GM23338 (cell line): ENCODE measurements around the gene HSPA9. TPM values are rescaled to one million over a fixed set of nuclear protein-coding genes. Genes with fewer than 3 reads are reported as not detected.
A peak's percentile ranks its signal among the peaks of the same experiment; 100 is the strongest.

Experiments
- ATAC-seq: fragments of 200-7000 bp; cut with Tn5 transposase; 3 replicates; pipeline ENCODE4 v1.9.1; 2020
- DNase-seq: peaks from one replicate; pipeline ENCODE4 v3.0.0-alpha.2; 2015; ENCODE audit warnings: low spot score
- H2AFZ ChIP-seq: fragments of 200-600 bp; sonication (generic); 2 replicates; pipeline ENCODE4 v1.8.0; 2016; ENCODE audit warnings: antibody characterized with exemption, mild to moderate bottlenecking, moderate library complexity
- H3F3A ChIP-seq: fragments of 200-600 bp; sonication (generic); replicated peaks from 2 replicates; pipeline ENCODE4 v1.8.0; 2017; ENCODE audit warnings: antibody characterized with exemption, mixed run types, low read depth
- H3K27ac ChIP-seq: fragments of 200-600 bp; sonication (generic); 2 replicates; pipeline ENCODE4 v1.6.1; 2016; ENCODE audit warnings: low read depth
- H3K27me3 ChIP-seq: fragments of 200-600 bp; sonication (generic); 2 replicates; pipeline ENCODE4 v1.8.0; 2016; ENCODE audit warnings: mild to moderate bottlenecking, mixed run types, moderate library complexity; ENCODE audit not compliant: insufficient read depth
- H3K36me3 ChIP-seq: fragments of 200-600 bp; sonication (generic); 2 replicates; pipeline ENCODE4 v1.8.0; 2016; ENCODE audit warnings: mild to moderate bottlenecking; ENCODE audit not compliant: insufficient read depth
- H3K4me1 ChIP-seq: fragments of 200-600 bp; sonication (generic); 2 replicates; pipeline ENCODE4 v1.8.0; 2016; ENCODE audit warnings: mild to moderate bottlenecking, moderate library complexity; ENCODE audit not compliant: insufficient read depth
- H3K4me2 ChIP-seq: fragments of 200-600 bp; sonication (generic); 2 replicates; pipeline ENCODE4 v1.7.1; 2017; ENCODE audit warnings: mixed run types
- H3K4me3 ChIP-seq: fragments of 200-600 bp; sonication (generic); 2 replicates; pipeline ENCODE4 v1.6.1; 2016; ENCODE audit warnings: mixed run types
- H3K79me2 ChIP-seq: fragments of 200-600 bp; sonication (generic); replicated peaks from 2 replicates; pipeline ENCODE4 v1.8.0; 2017; ENCODE audit warnings: mild to moderate bottlenecking; ENCODE audit not compliant: insufficient read depth
- H3K9me2 ChIP-seq: fragments of 200-600 bp; sonication (generic); 2 replicates; pipeline ENCODE4 v1.8.0; 2017; ENCODE audit not compliant: insufficient read depth
- H4K20me1 ChIP-seq: fragments of 200-600 bp; sonication (generic); replicated peaks from 2 replicates; pipeline ENCODE4 v1.8.0; 2017; ENCODE audit warnings: mild to moderate bottlenecking; ENCODE audit not compliant: insufficient read depth
- H3K27ac Mint-ChIP-seq: 2 replicates; pipeline ENCODE4 v1.8.0; 2020; ENCODE audit warnings: inconsistent platforms, mild to moderate bottlenecking, moderate library complexity, mixed read lengths
- H3K27me3 Mint-ChIP-seq: 3 replicates; pipeline ENCODE4 v1.8.0; 2022; ENCODE audit warnings: low read depth, mild to moderate bottlenecking, moderate library complexity, mixed read lengths, inconsistent platforms; ENCODE audit not compliant: insufficient read depth, poor library complexity
- H3K36me3 Mint-ChIP-seq: 3 replicates; pipeline ENCODE4 v1.8.0; 2021; ENCODE audit warnings: low read depth, mild to moderate bottlenecking, inconsistent platforms, moderate library complexity, mixed read lengths
- H3K4me1 Mint-ChIP-seq: 3 replicates; pipeline ENCODE4 v1.8.0; 2020; ENCODE audit warnings: mild to moderate bottlenecking, inconsistent platforms, mixed read lengths
- H3K4me3 Mint-ChIP-seq: 3 replicates; pipeline ENCODE4 v1.8.0; 2021; ENCODE audit warnings: moderate library complexity, mild to moderate bottlenecking, inconsistent platforms, mixed read lengths
- H3K9me3 Mint-ChIP-seq: 3 replicates; pipeline ENCODE4 v1.8.0; 2020; ENCODE audit warnings: moderate library complexity, mild to moderate bottlenecking, inconsistent platforms, mixed read lengths
- CREB1 ChIP-seq: fragments of 250-450 bp; sonication (Bioruptor Pico); IDR thresholded peaks from 2 replicates; pipeline ENCODE4 v1.5.0; 2020; ENCODE audit warnings: low read depth, mild to moderate bottlenecking, moderate library complexity
- EZH2 ChIP-seq: fragments of 200-600 bp; sonication (generic); IDR thresholded peaks from one replicate; pipeline ENCODE4 v1.8.0; 2017; ENCODE audit warnings: antibody characterized with exemption, mild to moderate bottlenecking, low read depth; ENCODE audit not compliant: unreplicated experiment
- NANOG ChIP-seq: IDR thresholded peaks from 2 replicates; pipeline ENCODE4 v1.6.1; 2016; ENCODE audit warnings: antibody characterized with exemption, borderline replicate concordance
- ZNF114 ChIP-seq: fragments of 250-450 bp; sonication (Bioruptor Pico); IDR thresholded peaks from 2 replicates; pipeline ENCODE4 v1.5.0; 2020; ENCODE audit warnings: mild to moderate bottlenecking, moderate library complexity
- ZNF462 ChIP-seq: fragments of 250-450 bp; sonication (Bioruptor Pico); IDR thresholded peaks from 2 replicates; pipeline ENCODE4 v1.5.0; 2020; ENCODE audit warnings: mild to moderate bottlenecking, moderate library complexity
- polyA plus RNA-seq: library from polyadenylated mRNA; unstranded; fragments of >200 nt; fragmentation: Nextera tagmentation; extraction: Ambion mirVana; gene quantifications from 2 replicates; pipeline ENCODE4 v1.2.1, GENCODE V29; 2016
- total RNA-seq: library from RNA; depleted of rRNA; stranded (reverse); fragments of >200 nt; shearing (Covaris generic); gene quantifications from 2 replicates; pipeline ENCODE4 v1.2.3, GENCODE V29; 2014

Gene HSPA9
- total and polyA plus RNA-seq, 2 experiments from 2014 or later: 302 to 751 TPM

DNA sequence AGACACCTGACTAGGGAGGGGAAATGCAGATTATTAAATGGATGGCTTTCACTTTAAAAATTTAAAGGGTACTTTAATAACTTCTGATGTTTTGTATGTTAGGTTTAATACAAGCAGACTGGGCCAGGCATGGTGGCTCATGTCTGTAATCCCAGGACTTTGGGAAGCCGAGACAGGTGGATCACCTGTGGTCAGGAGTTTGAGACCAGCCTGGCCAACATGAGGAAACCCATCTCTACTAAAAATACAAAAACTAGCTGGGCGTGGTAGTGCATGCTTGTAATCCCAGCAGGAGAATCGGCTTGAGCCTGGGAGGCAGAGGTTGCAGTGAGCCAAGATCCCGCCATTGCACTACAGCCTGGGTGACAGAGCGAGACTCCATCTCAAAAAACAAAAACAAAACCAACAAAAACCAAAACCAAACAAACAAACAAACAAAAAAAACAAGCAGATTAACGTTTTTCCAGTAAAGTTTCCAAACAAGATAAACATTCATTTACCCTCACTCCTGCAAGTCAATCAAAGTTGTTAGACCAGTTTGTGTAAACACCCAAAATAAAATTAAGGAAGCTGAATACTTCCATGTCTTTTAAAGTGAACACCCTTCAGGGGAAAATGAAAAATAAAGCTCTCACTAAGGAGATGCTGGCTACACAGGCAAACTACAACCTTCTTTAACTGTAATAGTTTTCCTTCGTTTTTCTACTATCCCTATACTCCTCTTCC, 46.3 kb downstream of the HSPA9 start (continued):
- TF ChIP-seq ZNF462 (CRISPR knock-in tag): no peak
- no peak for TF ChIP-seq EZH2

DNA sequence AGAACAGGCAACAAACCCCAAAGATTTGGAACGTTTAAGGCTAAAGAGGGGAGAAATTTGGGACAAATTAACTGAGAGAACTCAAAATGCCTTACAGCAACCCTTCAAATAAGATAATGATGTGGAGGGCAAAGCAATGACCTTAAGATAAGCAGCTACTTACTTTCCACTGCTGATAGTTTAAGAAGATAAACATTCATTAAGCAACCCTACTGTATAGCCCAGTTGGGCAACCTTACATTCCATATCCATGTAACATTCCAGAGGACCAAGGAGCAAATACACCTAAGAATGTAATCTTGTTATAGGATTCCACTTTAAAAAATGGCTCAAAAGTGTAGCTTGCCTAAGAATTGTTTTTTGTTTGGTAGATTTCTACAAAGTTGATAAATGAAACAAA, 47.0 kb downstream of the HSPA9 start:
- TF ChIP-seq NANOG (no peak), ZNF114 (no peak), CREB1 (CRISPR knock-in tag) (no peak)
- Histone ChIP-seq H3K9me2 (no peaks in the 10 kb centered on the region), H3K27ac (peak overlapping the region; percentile 35; the same call in 1 of the 2 replicates), H3K4me3 (no peak overlapping the region), H3K36me3 (no peaks in the 10 kb centered on the region), H3K27me3 (no peaks in the 10 kb centered on the region), H3K4me1 (no peaks in the 10 kb centered on the region; the same call in 1 of the 2 replicates), H4K20me1 (peaks cover 80% of the 10 kb centered on the region), H3K4me2 (no peak overlapping the region), H3F3A (no peaks in the 10 kb centered on the region), H3K79me2 (peaks cover 100% of the 10 kb centered on the region), H2AFZ (no peak overlapping the region)
- H3K9me3 Mint-ChIP-seq: no peaks in the 10 kb centered on the region
- H3K27me3 Mint-ChIP-seq: peaks cover 1% of the 10 kb centered on the region
- ATAC-seq (no peak), DNase-seq (no peak)
- no peak overlapping the region for H3K4me3 Mint-ChIP-seq
- H3K27ac Mint-ChIP-seq: 0 out of 2 replicates have a peak overlapping the region, but pooled peaks have one; percentile 4
- peaks cover 25% of the 10 kb centered on the region for H3K4me1 Mint-ChIP-seq
- peaks cover 47% of the 10 kb centered on the region for H3K36me3 Mint-ChIP-seq
